Stimulated activated CD4-positive, alpha-beta T cell treated with anti-CD3 and anti-CD28 coated beads, Interleukin-12 subunit alpha, Interleukin-12 subunit beta, amount 100 ng/mL, for 4 hours (primary cell): Measurements from ENCODE around the gene PACS2.
"Not testable (repeated sequence)": the region's sequence is repeated elsewhere in the genome, so short reads cannot be mapped to it uniquely, and the experiment has no call there.

ENCODE experiments used
- DNase-seq: peaks from one replicate; pipeline ENCODE4 v3.0.0-alpha.2; 2020

PACS2 gene

GRCh38 chr14:105333020-105333490, 18.5 kb downstream of the PACS2 start:
- no peak for DNase-seq

GRCh38 chr14:105333613-105334364, 19.2 kb downstream of the PACS2 start:
- no peak for DNase-seq

- DNase-seq, result no peak
Observed at GRCh38 chr14:105334383-105335230, 20.1 kb downstream of the PACS2 start.

- DNase-seq, result not testable (repeated sequence)
Observed at GRCh38 chr14:105335231-105335542, 20.6 kb downstream of the PACS2 start.

GRCh38 chr14:105335735-105336476, 21.4 kb downstream of the PACS2 start:
- no peak for DNase-seq

DNA sequence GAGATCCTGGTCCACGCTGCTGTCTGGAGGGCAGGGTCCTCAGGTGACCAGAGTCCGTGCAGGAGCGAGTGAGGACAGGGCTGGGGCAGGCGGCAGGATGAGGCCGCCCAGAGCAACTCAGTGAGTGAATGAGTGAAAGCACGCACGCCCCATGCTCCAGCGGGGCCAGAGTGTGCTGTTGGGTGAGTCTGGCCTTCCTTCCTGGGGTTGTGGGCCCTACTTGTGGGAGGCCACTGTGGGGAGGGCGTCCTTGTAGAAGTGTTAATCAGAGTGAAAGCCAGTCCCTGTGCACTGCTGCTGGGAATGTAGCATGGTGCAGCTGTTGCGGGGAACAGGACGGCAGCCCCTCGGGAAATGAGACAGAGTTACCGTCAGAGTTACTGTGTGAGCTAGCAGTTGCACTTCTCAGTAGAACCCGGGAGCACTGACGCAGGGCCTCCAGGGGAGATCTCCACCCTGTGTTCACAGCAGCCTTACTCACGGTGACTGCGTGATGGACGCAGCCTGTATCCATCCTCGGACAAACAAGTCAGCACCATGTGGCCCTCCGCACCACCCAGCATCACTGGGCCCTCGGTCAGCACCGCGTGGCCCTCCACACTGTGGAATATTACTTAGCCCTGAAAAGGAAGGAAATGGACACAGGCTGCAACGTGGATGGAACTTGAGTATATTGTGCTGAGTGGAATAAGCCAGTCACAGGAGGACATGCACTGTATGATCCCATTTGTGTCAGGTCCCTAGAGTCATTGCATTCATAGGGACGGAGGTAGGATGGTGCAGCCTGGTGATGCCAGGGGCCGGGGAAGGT, 22.1 kb downstream of the PACS2 start:
- DNase-seq, result no peak

GRCh38 chr14:105337433-105337832, 22.9 kb downstream of the PACS2 start:
- DNase-seq, result no peak

DNA sequence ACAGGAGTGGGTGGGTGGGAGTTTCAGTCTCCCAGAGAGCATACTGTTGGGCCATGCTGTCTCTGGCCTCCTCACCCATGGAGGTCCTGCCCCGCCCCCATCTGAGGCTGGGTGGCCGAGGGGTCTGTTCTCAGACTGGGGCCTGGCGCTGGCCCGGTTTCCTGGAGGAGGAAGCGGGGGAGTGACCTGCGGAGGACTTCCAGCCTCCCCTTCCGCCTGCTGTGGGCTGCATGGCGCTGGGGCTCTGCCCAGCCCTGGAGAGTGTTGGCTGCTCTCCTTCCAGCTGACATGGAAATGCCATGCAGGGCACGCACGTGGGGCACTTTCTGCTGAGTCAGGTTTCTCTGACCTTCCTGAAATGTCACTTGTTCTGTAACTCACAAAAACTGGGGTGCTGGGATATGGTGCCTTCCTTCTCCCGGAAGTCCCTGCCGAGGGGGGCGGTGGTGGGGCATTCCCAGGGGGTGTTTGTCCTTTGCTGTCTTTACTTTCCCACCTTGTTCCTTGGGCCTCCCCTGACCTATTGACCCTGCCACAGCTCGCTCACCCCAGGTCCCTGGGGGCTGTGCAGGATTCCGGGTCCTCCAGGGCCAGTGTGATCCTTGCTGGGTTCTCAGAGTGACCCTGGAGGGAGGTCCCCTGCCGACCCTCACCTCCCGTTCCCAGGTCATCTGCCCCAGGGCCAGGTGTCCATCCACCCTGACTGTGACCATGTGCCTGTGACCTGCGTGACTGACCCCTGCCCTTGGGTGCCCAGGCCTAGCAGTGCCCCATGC, 23.6 kb downstream of the PACS2 start:
- DNase-seq, result no peak

DNA sequence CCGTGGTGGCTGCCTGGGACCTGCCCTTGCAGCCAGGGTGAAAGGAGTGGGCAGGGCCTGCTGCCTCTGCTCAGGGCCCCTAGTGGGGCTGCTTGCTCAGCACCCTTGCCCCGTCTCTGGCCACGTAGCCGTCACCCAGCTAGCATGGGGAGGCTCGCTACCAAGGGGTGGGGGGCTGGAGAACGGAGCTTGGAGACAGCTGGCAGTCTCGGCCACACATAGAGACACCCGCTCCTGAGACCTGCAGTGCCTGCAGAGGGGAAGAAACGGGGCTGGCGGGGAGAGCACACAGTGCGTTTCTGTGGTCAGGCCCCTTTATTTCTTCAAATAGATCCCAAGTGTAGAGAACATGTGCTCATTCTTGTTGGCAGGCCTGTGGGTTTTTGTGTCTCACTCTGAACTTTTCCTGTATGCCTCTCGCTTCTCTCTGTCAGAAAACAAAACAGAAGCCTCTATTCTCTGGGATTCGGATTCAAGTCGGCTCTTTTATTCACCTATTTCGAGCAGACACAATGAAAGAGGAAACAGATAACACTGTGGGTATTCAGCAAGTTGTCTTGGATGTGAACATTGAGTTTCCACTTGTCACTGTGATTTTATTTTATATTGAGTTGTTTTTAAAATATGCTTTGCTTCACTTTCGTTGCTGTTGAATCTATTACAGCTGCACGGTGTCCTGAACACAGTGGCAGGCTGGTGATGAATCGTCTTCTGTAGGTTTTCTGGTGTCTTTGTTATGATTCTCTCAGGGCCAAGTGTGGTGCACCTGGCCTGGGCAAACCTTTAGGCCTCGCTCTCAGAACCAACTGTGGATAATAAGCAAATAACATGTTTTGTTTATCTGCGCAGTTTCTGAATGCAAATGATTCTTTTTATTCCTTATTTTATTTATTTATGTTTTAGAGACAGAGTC, 26.5 kb downstream of the PACS2 start:
- no peak for DNase-seq

DNA sequence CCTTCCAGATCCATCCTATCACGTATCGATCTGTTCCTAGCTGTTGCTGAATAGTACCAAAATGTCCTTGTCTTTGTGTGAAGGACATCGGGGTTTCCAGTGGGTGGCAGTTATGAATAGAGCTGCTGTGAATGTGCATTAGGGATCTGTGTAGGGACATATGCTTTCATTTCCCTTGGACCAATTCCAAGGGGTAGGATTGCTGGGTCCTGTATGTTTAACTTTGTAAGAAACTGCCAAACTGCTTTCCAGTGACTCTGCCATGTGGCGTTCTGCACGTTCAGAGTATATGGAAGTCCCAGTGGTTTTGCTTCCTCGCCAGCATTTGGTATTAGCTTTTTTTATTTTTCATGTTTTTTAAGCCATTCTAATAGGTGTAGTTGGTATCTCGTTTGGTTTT, 28.6 kb downstream of the PACS2 start:
- no peak for DNase-seq

- DNase-seq, result no peak
Observed at GRCh38 chr14:105346200-105346533, 31.6 kb downstream of the PACS2 start.

DNA sequence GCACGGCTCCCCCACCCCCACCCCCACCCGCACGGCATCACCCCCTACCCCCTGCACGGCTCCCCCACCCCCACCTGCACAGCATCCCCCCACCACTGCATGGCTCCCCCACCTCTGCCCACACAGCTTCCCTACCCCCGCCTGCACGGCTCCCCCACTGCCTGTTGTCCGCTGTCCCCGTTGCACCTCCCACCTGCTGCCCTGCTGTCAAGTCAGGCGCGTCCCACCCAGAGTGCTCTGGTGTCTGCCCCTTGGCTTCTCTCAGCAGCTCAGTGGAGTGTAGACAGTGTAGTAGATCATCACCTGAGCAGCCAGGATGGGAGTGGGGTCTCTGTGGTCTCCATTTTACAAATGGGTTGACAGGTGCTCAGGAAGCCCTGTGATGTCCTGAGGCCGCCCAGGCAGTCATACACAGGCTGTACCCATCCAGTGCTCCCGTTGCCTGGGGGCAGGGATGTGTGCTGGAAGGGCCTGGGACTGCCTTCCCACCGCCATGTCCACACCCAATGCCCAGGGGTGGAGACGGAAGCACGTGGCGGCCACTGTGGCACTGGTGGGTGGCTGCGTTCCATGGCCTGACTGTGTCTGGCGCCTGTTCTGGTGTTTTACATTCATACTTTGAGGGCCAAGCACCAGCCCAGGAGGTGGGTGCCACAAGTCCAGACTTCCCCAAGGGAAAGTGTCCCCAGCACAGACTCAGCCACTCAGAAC, 32.5 kb downstream of the PACS2 start:
- no peak for DNase-seq

- DNase-seq, result no peak
Observed at GRCh38 chr14:105347587-105347968, 33.0 kb downstream of the PACS2 start.

- no peak for DNase-seq
Observed at GRCh38 chr14:105348169-105348944, 33.8 kb downstream of the PACS2 start.

GRCh38 chr14:105348945-105349699, 34.6 kb downstream of the PACS2 start:
- no peak for DNase-seq

GRCh38 chr14:105349992-105350391, 35.4 kb downstream of the PACS2 start:
- no peak for DNase-seq

GRCh38 chr14:105350450-105351244, 36.1 kb downstream of the PACS2 start:
- DNase-seq, result no peak

- DNase-seq, result no peak
Observed at GRCh38 chr14:105351410-105351809, 36.9 kb downstream of the PACS2 start.
